Left cardiac atrium (tissue), 4 donors: Measurements from ENCODE around the gene CHTOP. TPM values are rescaled to one million over a fixed set of nuclear protein-coding genes. Genes with fewer than 3 reads are reported as not detected.
A peak's percentile ranks its signal among the peaks of the same experiment; 100 is the strongest.
"Not testable (repeated sequence)": the region's sequence is repeated elsewhere in the genome, so short reads cannot be mapped to it uniquely, and the experiment has no call there.

Source experiments
- ATAC-seq, 2 donors: fragments of 200-7000 bp; cut with Tn5 transposase; one replicate each; pipeline ENCODE4 v1.9.1; 2020; ENCODE audit warnings: mild to moderate bottlenecking in 2 of 2, moderate library complexity in 2 of 2
- DNase-seq: peaks from one replicate; pipeline ENCODE4 v3.0.0-alpha.2; 2020
- intact Hi-C, 2 donors: fragments of 100-400 bp; cut with DNase I; formaldehyde crosslinking; loops; one replicate each; pipeline versions ENCODE4 v1.14.1 to v1.15.1; 2022 to 2023
- long read RNA-seq: library from polyadenylated mRNA; unstranded; transcript quantifications from one replicate; pipeline ENCODE4 v2.0.0, GENCODE V29; 2021
- total RNA-seq, 2 donors: library from RNA; stranded (reverse); fragmentation: NEBNext Ultra II Directional; extraction: Animal tissue kit (Norgen Biotek cat#: 25700); gene quantifications; one replicate each; pipeline ENCODE4 v1.2.1, GENCODE V29; 2021
- donor health status: DM: no; HTN: yes; CAD: no.
- donor health status: DM: no; HTN: yes; CAD: no; lungs with severe emphysema.
- donor health status: DM: yes; HTN: yes; CAD: no.
- donor health status: Dilated cardiomyopathy.

Gene CHTOP
- 10 to 100 TPM; 60.1 to 61.9 TPM for total RNA-seq
- long read RNA-seq, transcript CHTOP-203 (6 exons, 2,165 nt) = minor isoform, 21 of 69 reads
- long read RNA-seq, transcript CHTOP-204 (6 exons, 2,096 nt) = major isoform, 29 of 69 reads
- long read RNA-seq, partial matches to known transcripts = 2 of 69 reads
- long read RNA-seq, other reads (novel, unspliced or antisense) = 15 of 69 reads

- intact Hi-C loops = no loop called here
- peak; percentile 94 to 95 for ATAC-seq
- peak; percentile 97 for DNase-seq
Observed at GRCh38 chr1:153633754-153634665, at the start of gene CHTOP. CHTOP (plus strand) TSS chr1:153634066; CDS start chr1:153636589, 2,523 bp downstream.

GRCh38 chr1:153585006-153585405, 48.9 kb upstream of the CHTOP start:
- ATAC-seq (no peak), DNase-seq (no peak)
- intact Hi-C loops = no loop called here

- intact Hi-C loops = no loop called here
- DNase-seq (no peak), ATAC-seq (no peak)
Observed at GRCh38 chr1:153586347-153586746, 47.5 kb upstream of the CHTOP start.

GRCh38 chr1:153587314-153587713, 46.6 kb upstream of the CHTOP start:
- ATAC-seq (peak in 1 of 2 donors; percentile 81), DNase-seq (no peak)
- intact Hi-C loops = no loop called here

GRCh38 chr1:153588033-153588432, 45.8 kb upstream of the CHTOP start:
- intact Hi-C loops, DNase-seq, ATAC-seq: not testable (repeated sequence)

- intact Hi-C loops = no loop called here
- ATAC-seq = no peak
- DNase-seq = no peak
Observed at GRCh38 chr1:153588482-153588881, 45.4 kb upstream of the CHTOP start.

GRCh38 chr1:153592748-153593147, 41.1 kb upstream of the CHTOP start:
- intact Hi-C loops = no loop called here
- ATAC-seq (no peak), DNase-seq (no peak)

- DNase-seq (no peak), ATAC-seq (no peak)
Observed at GRCh38 chr1:153597206-153597605, 36.7 kb upstream of the CHTOP start.

GRCh38 chr1:153598309-153599172, 35.3 kb upstream of the CHTOP start:
- peak; percentile 50 to 73 for ATAC-seq
- no peak for DNase-seq
- intact Hi-C loops = no loop called here

More at GRCh38 chr1:153597206-153597605, 36.7 kb upstream of the CHTOP start:
- intact Hi-C loops = no loop called here

- DNase-seq (no peak), ATAC-seq (no peak)
- intact Hi-C loops = no loop called here
Observed at GRCh38 chr1:153599847-153600246, 34.0 kb upstream of the CHTOP start.

- DNase-seq (no peak), ATAC-seq (no peak)
- intact Hi-C loops = no loop called here
Observed at GRCh38 chr1:153602749-153603148, 31.1 kb upstream of the CHTOP start.

- ATAC-seq (no peak), DNase-seq (no peak)
- intact Hi-C loops = no loop called here
Observed at GRCh38 chr1:153606194-153606593, 27.7 kb upstream of the CHTOP start.

GRCh38 chr1:153607381-153607780, 26.5 kb upstream of the CHTOP start:
- DNase-seq = no peak
- intact Hi-C loops = no loop called here
- no peak for ATAC-seq

- intact Hi-C loops = no loop called here
- ATAC-seq = no peak
- no peak for DNase-seq
Observed at GRCh38 chr1:153608089-153608682, 25.7 kb upstream of the CHTOP start.

- ATAC-seq (peak; percentile 65 to 70), DNase-seq (peak; percentile 89)
- intact Hi-C loops = no loop called here
Observed at GRCh38 chr1:153608742-153609584, 24.9 kb upstream of the CHTOP start.

GRCh38 chr1:153609585-153609907, 24.3 kb upstream of the CHTOP start:
- ATAC-seq = no peak
- intact Hi-C loops = no loop called here
- no peak for DNase-seq

- no peak for ATAC-seq
- intact Hi-C loops = no loop called here
- no peak for DNase-seq
Observed at GRCh38 chr1:153610334-153610733, 23.5 kb upstream of the CHTOP start.

- DNase-seq (no peak), ATAC-seq (peak in 1 of 2 donors; percentile 1)
- intact Hi-C loops = no loop called here
Observed at GRCh38 chr1:153610811-153611301, 23.0 kb upstream of the CHTOP start.
